Cortex of kidney (tissue), 1 donor: ENCODE measurements around the gene FOXO1.
"Not testable (repeated sequence)": the region's sequence is repeated elsewhere in the genome, so short reads cannot be mapped to it uniquely, and the experiment has no call there.

ENCODE experiments used
- DNase-seq: peaks from one replicate; lab custom pipeline; 2025; lab: John Stamatoyannopoulos, UW

Gene FOXO1

DNA sequence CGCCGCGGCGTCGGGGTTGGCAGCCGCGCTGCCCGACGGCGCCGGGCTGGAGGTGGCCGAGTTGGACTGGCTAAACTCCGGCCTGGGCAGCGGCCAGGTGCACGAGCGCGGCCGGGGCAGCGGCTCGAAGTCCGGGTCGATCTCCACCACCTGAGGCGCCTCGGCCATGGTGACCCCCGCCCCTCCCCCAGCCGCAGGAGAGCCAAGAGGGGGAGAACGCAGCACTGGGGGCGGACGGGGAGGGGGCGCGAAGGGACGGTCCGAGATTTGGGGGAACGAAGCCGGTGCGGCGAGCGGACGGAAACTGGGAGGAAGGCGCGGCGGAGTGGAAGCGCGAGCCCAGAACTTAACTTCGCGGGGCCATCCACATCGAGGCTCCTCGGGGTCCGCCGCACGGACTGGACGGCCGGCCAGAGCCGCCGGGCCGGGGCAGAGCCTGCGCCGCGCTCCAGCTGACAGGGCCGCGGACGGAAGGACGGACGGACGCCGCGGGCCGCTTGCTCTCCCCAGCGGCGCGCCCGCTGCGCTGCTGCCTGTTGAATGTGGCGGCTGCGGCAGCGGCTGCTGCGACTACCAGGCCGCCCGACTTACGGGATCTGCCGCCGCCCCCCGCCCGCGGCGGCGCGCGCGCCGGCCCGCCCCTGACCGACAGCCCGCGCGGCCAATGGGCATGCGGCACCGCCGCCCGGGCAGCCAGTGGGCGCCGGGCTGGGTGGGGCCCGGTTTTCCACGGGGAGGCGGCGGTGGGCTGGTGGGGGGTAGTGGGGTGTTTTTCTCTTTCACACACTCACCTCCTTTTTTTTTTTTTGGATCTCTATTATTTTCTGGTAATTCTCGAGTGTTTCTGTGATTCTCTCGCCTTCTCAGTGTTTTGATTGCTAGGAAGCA, at the start of gene FOXO1:
FOXO1 (minus strand) TSS at position 597 of the 888 bp plus-strand sequence; CDS start at position 168, 429 bp downstream.
- peak; percentile 30 for DNase-seq

DNA sequence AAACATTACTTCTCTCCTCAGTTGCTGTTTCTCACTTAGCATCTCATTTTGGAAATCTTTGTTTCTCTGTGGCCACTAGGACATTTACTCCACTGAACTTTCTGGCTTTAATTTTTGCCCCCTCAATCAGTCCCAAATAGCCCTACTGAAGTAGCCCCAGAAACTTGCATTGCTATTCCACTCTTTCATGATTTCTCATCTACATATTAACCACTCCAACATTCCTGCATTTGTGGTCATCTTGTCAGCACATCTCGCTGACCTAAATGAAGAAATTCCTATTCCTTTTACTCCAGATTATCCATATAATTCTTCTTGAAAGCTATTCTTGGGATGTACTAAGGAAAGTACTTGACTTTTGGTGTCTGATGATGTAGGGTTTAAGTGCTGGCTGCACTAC, 48.0 kb upstream of the FOXO1 start:
- not testable (repeated sequence) for DNase-seq

DNA sequence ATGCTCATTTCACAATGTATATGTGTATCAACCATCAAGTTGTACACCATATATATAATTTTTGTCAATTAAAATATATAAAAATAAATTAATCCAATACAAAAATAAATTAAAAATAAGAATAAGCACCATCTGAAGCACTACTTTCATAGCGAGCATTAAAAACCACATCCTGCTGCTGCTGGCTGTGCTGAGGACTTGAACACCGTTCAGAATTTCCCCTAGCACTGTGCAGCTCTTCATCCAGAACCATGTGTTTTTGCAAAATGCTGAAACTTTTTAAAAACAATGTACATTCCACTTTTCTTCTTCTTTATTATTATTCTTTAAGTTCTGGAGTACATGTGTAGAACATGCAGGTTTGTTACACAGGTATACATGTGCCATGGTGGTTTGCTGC, 40.0 kb upstream of the FOXO1 start:
- no peak for DNase-seq

DNA sequence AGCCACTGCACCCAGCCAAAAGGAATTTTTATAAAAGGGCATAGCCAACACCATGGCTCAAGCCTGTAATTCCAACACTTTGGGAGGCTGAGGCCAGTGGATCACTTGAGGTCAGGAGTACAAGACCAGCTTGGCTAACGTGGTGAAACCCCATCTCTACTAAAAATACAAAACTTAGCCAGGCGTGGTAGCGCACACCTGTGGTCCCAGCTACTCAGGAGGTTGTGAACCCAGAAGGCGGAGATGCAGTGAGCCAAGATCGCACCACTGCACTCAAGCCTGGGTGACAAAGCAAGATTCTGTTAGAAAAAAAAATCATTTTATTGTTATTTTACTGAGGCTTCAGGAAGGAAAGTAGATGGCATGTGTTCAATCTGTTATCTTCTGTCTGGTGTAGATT, 31.3 kb upstream of the FOXO1 start:
- no peak for DNase-seq

DNA sequence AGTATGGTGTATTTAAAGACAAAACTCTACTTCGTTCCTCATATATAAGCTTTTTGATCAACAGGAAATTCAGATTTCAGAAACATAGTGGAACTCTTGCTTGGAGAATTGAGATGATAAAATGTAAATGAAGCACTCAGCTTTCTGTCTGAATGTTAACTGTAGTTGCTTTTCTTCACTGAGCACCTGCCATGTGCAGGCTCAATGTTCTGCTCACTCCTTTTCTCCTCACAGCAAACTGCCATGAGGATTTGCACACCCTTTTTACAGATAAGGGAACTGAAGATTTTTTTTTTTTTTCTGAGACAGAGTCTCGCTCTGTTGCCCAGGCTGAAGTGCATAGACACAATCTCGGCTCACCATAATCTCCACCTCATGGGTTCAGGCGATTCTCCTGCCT, 28.0 kb upstream of the FOXO1 start:
- no peak for DNase-seq

DNA sequence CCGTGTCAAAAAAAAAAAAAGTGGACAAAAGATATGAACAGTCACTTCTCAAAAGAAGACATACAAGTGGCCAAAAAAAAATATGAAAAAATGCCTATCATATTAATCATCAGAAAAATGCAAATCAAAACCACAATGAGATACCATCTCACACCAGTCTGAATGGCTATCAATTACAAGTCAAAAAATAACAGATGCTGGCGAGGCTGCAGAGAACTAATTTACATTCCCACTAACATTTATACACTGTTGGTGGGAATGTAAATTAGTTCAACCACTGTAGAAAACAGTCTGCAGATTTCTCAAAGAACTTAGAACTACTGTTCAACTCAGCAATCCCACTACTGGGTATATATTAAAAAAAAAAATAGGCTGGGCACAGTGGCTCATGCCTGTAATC, 26.5 kb upstream of the FOXO1 start:
- DNase-seq, result no peak

DNA sequence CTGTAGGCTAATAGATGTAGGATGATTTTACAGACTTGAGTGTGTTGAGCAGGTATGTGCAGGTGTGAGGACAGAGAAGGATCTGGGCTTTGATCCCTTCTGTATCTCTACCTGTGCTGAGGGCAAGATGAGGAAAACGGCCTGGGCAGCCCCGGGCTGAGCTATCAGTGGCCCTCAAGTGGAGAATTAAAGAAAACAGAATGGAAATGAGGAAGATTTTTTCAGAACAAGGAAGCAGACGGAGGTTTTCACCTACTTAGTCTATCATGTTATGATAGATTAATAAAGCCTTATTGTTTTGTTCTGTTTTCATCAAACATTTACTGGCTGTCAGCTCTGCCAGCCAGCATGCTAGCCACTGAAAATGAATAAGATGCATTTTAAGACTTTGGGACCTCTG, 22.3 kb upstream of the FOXO1 start:
- DNase-seq, result no peak

DNA sequence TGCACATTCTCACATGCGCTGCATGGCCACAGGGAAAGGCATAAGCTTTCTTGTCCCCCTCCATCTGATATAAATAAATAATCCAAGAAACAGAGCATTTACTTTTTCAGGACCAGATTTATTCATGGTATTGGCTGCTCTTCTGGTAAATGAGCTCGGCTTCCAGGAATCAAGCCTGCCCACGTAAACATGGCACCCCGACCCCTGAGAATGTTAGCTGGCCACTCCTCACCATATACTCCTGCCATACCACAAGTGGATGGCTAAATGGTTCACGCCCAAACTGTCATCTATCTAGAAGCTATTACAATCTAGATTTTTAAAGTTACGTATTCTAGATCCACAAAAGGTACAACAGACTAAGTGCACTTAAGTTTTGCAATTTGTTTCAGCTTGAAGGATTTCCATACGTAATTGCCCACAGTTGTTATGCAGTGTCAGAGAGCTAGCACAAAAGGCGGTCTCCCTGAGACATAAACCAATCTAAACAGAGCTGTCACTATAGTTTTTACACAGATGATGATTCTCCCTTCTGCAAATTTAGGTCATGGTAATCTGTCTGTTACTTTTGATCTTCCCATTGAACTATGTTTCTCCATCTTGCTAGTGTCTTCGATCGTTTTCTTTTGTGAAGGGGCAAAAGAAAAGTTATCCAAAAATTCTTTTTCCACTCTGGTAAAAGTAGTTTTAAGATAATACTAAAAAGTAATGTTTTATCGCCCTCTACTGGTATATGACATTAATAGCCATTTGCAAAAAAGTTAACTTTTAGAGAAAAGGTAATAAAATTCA, 16.2 kb upstream of the FOXO1 start:
- no peak for DNase-seq

DNA sequence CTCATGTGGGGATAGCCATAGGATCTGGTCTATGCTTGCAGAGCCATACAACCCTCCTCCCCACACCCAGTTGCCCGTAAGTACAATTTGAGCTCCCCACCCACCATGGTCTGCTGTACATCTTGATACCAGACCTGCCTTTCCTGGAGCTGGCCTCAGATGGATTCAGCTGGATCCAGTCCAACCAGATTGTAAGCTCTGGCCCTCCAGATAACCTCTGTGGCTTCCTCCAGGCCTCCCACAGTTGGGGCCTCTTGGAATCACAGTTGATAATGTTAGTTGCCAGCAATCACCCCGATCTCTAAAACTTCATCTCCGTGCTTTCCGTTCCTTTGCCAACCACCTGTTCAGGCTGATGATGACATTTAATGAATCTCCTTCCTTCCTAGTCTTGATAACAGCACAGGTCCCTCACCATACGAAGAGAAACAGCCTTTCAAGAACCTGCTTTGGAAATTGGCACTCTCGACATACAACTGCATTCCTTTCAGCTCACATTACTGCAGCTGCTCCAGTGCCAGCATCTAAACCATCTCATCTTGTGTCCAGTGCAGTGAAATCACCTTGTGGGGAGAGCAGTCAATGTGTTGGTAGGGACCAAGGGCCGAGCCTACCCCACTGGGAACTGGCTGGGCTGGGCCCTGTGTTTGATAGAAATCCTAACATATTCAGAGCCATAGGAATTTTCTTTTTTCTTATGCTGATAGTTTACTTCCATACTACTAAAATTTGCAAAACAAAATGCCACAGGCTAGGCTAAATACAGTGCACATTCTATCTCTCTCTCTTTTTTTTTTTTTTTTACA, 15.1 kb upstream of the FOXO1 start:
- DNase-seq, result no peak

DNA sequence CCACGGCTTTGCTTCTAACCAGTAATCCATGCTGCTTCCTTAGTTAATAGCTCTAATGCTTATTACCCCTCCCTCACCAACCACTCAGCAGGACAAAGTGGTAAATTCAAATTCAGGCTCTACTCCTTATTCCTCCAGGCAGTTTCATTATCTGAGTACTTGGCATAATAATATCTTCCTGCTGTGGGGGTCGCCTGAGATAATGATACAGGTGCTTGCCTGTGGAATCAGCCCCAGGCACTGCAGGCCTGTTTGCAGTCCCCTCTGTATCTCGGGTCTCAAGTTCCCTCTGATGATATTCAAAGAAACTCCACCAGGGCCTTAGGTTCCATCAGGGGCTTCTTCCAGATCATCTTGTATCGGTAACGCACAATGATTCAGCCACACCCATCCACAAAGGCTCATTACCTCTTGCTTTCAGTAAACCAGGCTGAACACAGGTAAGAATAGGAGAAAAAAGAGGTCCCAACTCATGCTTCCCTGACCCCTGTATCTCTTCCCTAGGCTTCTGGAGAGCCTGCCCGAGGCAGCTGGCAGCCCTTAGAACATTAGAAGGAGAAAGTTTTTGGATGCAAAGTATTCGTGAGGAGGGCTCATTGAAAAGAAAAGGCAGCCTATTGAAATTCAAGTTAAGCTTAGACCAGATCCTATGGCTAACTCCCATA, 14.3 kb upstream of the FOXO1 start:
- no peak for DNase-seq

DNA sequence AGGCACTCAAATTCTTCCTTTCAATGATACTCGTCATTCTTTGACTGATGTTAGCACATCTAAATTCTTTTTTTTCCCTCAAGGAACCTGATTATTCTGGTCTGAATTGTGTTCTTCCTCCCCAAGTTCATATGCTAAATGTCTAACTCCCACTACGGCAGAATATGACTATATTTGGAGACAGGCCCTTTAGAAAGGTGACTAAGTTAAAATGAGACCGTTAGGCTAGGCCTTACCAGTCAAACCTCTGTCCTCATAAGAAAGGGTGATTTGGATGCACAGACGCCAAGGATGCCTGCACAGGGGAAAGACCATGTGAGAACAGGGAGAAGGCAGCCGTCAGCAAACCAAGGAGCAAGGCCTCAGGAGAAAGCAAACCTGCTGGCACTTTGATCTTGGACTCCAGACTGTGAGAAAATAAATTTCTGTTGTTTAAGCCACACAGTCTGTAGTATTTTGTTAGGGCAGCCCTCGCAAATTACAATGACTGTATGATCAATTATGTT, 13.1 kb upstream of the FOXO1 start:
- no peak for DNase-seq

DNA sequence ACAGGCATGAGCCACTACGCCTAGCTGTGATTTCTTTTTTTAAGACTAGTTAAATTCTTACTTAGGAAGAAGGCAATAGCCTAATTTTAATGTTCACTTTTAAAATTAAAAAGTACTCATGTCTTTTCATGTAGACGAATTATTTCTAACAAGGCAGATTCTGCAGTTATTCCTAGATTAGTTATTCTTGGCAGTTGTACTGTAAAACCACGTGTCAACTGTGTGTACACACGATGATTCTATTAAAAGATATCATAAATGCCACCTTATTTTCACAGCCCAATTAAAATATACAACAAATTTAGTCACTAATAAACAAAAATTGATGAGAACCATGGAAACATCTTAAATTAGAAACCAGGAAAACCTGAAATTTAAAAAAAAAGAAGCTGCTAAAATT, 10.6 kb upstream of the FOXO1 start:
- no peak for DNase-seq

DNA sequence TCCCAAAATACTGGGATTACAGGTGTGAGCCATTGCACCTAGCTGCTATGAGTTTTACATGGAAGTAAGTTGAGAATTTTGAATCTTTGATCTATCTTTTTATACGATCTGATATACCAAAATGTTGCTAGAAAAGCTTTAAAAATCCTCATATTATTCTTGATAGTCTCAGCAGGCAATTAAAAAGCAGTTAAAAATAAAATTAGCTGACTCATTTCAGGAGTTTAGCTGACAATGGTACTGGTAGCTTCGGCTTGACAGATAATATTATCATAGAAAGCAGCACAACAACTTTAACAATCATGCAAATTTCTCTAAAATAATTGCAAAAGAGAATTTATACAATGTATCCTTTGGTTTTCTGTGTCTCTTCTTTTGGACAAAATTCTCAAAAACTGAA, 9.6 kb upstream of the FOXO1 start:
- DNase-seq, result no peak

DNA sequence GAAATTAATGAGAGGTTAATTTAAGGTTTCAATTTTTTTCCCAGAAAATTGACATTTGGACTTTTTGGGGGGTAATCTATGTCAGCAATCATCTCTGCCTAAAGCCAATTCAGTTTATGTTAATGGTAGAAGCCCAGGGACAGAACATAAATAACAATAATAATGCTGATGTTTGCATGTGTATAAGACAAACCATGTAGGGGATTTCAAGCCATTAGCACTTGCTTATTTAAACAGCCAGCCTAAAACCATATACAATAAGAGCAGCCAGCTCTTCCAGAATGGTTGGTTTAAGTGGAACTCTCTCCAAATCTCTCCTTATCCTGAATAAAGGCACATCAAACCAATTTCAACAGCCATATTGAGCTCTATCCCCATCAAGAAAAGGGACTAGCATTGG, 7.0 kb upstream of the FOXO1 start:
- DNase-seq, result no peak

DNA sequence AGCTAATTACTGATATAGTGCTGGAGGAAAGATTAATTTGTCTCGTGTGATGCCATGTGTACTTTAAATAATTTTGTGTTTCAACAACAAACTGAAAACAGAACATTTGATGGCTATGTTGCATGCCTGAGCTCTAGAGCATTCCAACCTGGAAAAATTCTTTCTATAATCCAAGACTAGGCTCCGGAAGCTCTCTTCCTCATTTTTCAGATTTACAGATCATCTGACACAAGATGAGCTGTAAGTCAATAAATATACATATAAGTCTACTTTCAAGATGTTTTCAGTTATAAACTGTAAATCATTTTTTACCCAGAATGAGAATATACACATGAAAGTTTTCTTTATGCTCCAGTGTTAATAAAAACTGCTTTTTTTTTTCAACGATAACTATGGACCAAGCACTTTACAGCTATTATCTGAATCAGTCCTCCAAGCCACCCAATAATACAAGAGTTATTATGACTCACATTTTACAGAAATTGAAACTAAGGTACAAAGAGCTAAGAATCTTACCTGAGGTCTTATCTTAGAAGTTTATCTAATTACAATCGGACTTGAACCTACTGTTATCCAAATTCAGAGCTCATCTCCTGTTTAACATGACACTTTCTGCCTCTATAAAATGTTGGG, 6.4 kb upstream of the FOXO1 start:
- DNase-seq, result no peak

DNA sequence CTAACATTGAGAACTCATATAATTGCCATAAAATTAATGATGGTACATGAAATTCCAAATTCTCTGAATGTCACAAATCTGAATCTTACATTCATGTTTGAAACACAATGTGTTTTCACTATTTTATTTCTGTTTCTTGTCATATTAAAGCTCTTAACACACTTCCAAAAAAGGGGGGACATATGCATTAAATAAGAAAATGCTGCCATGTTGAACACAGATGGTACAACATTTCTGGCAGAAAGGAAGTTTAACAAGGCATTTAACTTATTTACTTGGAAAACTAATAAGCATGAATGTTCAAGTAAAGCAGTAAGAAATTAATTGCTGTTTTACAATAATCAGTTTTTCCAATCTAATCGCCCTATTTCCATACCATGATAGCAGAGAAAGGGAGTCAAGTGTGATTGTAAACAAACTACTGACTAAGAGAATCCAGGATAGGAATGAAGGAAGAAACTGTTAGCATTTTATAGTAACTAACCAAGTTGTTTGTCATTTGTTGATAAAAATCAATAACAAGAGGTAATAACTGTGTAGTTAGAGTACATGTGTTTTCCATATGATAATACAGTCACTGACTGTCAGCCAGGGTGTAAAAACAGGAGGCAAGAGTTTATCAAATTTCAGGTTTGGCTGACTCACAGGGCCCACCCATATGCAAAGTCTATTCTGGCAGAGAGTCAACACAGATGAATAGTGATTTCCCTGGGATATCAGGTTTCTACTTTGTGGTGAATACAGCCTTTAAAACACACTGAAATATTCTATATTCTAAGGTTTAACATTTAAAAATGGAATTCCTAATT, 5.7 kb upstream of the FOXO1 start:
- no peak for DNase-seq

DNA sequence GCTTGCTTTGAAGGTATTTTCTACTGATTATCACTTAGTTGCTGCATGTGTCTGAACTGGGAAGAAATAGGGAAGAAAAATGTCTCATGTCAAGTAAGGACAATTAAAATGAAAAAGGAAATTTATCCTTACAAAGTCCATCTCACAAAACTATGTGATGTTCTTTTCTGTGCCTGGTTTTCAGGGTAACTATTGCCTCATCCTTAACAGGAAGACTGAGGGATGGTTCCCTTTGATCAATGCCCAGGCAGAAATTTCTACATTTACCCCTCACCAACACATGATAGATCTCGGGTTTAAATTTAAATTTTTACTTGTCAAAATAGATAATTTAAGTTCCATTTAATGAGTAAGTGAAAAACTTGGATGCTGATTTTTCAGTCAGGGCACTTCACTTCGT, 3.9 kb upstream of the FOXO1 start:
- no peak for DNase-seq

DNA sequence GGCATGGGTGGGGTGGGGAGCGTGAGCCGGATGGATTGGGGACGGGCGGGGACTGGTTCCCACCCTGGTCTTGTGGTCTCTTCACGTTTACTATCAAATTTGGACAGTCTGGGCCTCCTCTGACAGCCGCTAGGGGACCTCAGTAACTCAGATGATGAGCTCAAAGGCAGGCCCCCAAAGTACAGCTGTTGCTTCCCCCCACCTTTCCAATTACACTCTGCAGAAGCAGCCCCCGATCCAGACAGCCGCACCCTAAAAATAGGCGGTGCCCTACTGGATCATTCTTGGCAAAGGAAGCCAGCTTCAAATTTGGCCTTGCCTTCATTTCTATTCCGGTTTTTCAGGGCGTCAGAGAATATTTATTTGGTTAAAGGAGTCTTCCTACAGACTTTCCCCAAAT, 1.9 kb upstream of the FOXO1 start:
- DNase-seq, result no peak

DNA sequence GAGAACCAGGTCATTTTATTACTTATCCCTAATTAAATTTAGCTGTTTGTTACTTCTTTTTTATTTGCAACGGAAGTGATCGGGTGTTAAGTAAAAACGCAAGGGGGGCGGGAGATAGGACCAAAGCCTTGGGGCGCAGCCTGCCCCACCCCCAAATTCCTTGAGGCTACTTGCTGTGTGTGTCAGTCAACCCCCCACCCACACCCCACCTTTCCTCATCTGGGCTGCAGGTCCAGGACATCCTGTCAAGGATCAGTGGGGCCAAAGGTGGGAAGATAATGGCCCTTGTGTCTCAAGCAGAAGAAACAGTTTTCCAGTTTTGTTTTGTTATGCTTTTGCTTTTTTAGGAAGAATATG, 1.2 kb upstream of the FOXO1 start:
- DNase-seq, result no peak

DNA sequence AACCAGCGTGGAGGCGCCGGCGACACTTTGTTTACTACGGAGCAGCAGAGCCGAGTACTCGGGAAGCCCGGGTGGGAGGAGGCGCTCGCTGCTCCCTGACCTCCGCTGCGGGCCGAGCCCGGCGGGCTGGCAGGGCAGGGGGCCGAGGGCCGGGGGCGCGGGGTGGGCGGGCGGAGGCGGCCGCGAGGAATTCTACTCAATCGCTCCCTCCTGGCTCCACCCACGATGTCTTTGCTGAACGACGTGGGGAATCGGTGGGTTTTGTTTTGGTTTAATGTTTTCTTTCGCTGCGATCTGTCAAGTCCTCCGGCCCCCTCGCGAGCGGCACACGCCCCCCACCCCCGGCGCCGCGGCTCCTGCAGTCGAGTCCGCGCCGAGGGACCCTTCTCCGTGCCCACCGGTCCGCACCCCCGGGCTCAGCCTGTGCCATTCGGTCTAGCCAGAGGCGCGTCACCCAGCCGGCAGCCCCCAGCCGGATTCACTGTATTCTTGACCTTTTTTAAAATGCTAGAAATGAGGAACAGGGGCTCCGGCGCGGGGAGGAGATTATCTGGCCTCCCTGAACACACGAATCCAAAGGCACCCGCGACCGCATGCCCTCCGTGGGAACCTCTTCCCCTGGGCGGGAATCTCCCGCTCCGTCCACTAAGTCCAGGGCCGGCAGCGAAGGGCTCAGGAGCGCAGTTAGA, 636 bp upstream of the FOXO1 start:
- no peak for DNase-seq
